OCI-LY3 (cell line): Measurements from ENCODE around the gene CACNA1B.

Source experiments
- H2AFZ ChIP-seq: fragments of 200-600, 300-600 bp; shearing (Covaris generic); 2 replicates; pipeline ENCODE4 v1.6.0; 2014; ENCODE audit warnings: antibody characterized with exemption, low read depth, low read length
- H3K27ac ChIP-seq: fragments of 200-600, 300-600 bp; sonication (generic); 2 replicates; pipeline ENCODE4 v1.5.1; 2014; ENCODE audit warnings: mild to moderate bottlenecking, low read length, moderate library complexity, mixed read lengths
- H3K27me3 ChIP-seq: fragments of 200-600, 300-600 bp; sonication (generic); 2 replicates; pipeline ENCODE4 v1.6.1; 2014; ENCODE audit warnings: low read depth, low read length, mixed read lengths
- H3K36me3 ChIP-seq: fragments of 200-600, 300-600 bp; sonication (generic); replicated peaks from 2 replicates; pipeline ENCODE3; 2014; ENCODE audit warnings: low read depth, low read length, mixed read lengths
- H3K4me1 ChIP-seq: fragments of 300-600, 200-600 bp; sonication (generic); 2 replicates; pipeline ENCODE4 v1.6.1; 2014; ENCODE audit warnings: low read length, mixed read lengths
- H3K4me2 ChIP-seq: fragments of 200-600, 300-600 bp; sonication (generic); 2 replicates; pipeline ENCODE4 v1.6.1; 2014; ENCODE audit warnings: low read length, mixed read lengths
- H3K4me3 ChIP-seq: fragments of 300-600, 200-600 bp; sonication (generic); 2 replicates; pipeline ENCODE4 v1.5.1; 2014; ENCODE audit warnings: antibody characterized with exemption, mild to moderate bottlenecking, low read length, moderate library complexity
- H3K79me2 ChIP-seq: fragments of 300-600, 200-600 bp; shearing (Covaris generic); 2 replicates; pipeline ENCODE4 v1.6.1; 2014; ENCODE audit warnings: mild to moderate bottlenecking, low read length, mixed read lengths
- H3K9ac ChIP-seq: fragments of 300-600, 200-600 bp; shearing (Covaris generic); 2 replicates; pipeline ENCODE4 v1.6.0; 2014; ENCODE audit warnings: mild to moderate bottlenecking, low read length, moderate library complexity
- H3K9me3 ChIP-seq: fragments of 200-600, 300-600 bp; shearing (Covaris generic); 2 replicates; pipeline ENCODE4 v1.6.1; 2014; ENCODE audit warnings: low read length, mixed read lengths; ENCODE audit not compliant: insufficient read depth
- H4K20me1 ChIP-seq: fragments of 200-600, 300-600 bp; sonication (generic); 2 replicates; pipeline ENCODE4 v1.6.1; 2016; ENCODE audit warnings: low read length, mixed read lengths; ENCODE audit not compliant: insufficient read depth
- CTCF ChIP-seq: fragments of 200-600, 300-600 bp; sonication (generic); IDR thresholded peaks from 2 replicates; pipeline ENCODE4 v1.5.1; 2014; ENCODE audit warnings: antibody characterized with exemption, low read length, low read depth
- EZH2phosphoT487 ChIP-seq: fragments of 200-600 bp; shearing (Covaris generic); IDR thresholded peaks from 2 replicates; pipeline ENCODE4 v1.6.1; 2018; ENCODE audit warnings: antibody characterized with exemption, mixed run types, low read depth

CACNA1B gene

DNA sequence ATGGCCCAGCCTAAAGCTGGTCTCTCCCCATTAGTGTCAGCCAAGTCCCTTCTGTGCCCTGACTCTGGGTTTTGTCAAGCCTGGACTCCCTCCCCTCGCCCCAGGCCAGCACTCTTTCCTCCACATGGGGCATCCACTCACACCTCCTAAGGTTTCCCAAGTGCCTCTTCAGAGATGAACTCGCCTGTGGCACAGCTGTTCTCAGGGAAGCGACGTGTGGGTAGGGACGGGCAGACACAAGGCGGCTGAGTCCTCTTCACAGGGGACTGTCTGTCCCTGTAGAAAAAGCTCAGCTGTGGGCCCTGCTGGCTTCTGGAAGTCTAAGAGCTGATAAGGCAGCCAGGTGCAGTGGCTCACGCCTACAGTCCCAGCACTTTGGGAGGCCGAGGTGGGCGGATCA is 78.5 kb downstream of the CACNA1B start:
- Histone ChIP-seq H3K9me3 (no peaks in the 10 kb centered on the region), H4K20me1 (peaks cover 90% of the 10 kb centered on the region), H3K27me3 (no peaks in the 10 kb centered on the region), H3K79me2 (peaks cover 50% of the 10 kb centered on the region), H3K4me2 (no peak overlapping the region), H3K4me3 (no peak overlapping the region), H2AFZ (no peak overlapping the region), H3K4me1 (no peaks in the 10 kb centered on the region), H3K36me3 (peaks cover 52% of the 10 kb centered on the region), H3K27ac (no peak overlapping the region), H3K9ac (no peak overlapping the region)
- TF ChIP-seq CTCF (no peak), EZH2phosphoT487 (no peak)

DNA sequence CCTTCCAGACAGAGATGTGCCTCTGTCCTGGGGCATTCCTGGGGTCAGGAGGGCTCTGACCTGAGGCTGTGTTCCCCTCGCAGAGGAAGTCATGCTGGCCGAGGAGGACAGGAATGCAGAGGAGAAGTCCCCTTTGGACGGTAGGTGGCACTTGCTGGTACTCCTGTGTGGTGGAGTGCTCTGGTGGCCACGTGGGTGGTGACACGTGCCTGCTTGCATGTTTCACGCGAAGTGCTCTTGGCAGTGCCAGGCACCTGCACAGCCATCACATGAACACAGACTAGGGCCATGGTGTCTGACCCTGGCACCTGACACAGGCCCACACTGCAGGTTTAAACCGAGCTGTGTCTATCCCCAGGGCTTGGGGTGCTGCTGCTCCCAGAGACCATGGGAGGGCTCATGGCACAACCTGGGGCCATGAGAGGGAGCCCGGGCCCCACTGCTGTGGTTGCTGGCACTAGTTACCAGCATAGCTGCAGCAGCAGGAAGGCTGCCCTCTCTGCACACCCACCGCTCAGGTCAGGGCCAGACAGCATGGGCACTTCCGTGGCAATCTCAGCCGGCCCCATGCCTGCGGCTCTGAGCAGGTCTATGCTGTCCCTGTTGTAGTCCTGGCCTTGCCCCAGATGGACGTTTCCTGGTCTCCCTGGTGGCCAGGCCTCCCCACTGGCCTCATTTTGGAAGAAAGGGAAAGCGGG is 79.3 kb downstream of the CACNA1B start:
- Histone ChIP-seq H3K4me1 (no peaks in the 10 kb centered on the region), H3K27me3 (no peaks in the 10 kb centered on the region), H2AFZ (no peak overlapping the region), H3K36me3 (peaks cover 49% of the 10 kb centered on the region), H3K27ac (no peak overlapping the region), H3K9ac (no peak overlapping the region), H3K4me2 (no peak overlapping the region), H4K20me1 (peaks cover 89% of the 10 kb centered on the region), H3K79me2 (peaks cover 48% of the 10 kb centered on the region), H3K9me3 (no peaks in the 10 kb centered on the region), H3K4me3 (no peak overlapping the region)
- no peak for TF ChIP-seq EZH2phosphoT487
- no peak for TF ChIP-seq CTCF

DNA sequence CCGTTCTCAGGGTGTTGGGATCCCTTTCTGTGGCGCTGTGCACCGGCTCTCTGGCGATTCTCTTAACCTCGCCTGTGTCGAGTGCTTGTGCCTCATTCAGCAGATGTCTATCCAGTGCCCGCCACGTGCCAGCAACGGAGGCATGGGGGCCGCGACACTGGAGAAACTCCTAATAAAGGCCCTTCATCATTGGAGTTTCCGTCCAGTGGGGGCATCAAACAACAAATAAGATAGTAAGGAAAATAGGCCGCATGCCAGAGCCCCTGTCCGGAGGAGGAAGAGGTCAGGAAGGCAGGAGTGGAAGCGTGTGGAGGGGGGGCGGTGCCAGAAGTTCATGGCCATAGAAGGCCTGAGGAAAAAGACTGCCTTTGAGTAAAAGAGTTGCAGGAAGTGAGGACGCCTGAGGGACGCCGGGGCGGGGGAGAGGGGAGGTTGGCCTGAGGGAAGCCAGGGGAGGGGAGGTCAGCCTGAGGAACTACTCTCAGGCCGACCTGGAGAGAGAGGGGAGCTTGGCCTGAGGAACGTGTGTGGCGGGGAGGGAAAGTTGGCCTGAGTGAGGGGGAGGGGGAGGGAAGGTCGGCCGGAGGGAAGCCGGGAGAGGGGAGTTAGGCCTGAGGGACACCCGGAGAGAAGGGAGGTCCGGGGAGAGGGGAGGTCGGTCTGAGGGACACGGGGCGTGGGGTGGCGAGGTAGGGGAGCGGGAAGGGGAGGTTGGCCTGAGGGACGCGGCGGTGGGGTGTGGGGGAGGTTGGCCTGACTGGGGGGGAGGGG is 82.2 kb downstream of the CACNA1B start:
- Histone ChIP-seq H3K4me1 (no peaks in the 10 kb centered on the region), H2AFZ (no peak overlapping the region), H3K4me3 (no peak overlapping the region), H3K4me2 (no peak overlapping the region), H3K9me3 (no peaks in the 10 kb centered on the region), H3K9ac (no peak overlapping the region), H3K27ac (no peak overlapping the region), H4K20me1 (peaks cover 90% of the 10 kb centered on the region), H3K36me3 (peaks cover 40% of the 10 kb centered on the region), H3K27me3 (no peaks in the 10 kb centered on the region), H3K79me2 (peaks cover 56% of the 10 kb centered on the region)
- TF ChIP-seq EZH2phosphoT487 (no peak), CTCF (no peak)

DNA sequence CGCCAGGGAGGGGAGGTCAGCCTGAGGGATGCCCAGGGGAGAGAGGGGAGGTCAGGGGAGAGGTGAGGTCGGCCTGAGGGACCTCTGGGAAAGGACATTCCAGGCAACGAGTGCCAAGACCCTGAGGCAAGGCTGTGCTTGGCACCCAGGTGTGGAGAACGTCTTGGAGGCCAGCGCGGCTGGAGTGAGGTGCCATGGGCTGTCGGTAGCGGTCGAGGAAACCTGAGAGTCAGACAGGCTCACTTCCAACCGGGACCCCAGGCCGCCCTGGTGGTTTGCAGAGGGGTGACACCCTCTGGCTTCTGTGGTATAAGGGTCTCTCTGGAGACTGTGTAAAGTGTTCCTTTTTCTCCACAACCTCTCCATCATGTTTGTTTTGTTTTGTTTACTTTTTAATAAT is 82.9 kb downstream of the CACNA1B start:
- no peaks in the 10 kb centered on the region for H3K9me3 ChIP-seq
- peaks cover 40% of the 10 kb centered on the region for H3K36me3 ChIP-seq
- TF ChIP-seq EZH2phosphoT487 (no peak), CTCF (no peak)
- H2AFZ ChIP-seq: no peak overlapping the region
- H4K20me1 ChIP-seq: peaks cover 88% of the 10 kb centered on the region
- no peaks in the 10 kb centered on the region for H3K4me1 ChIP-seq
- no peak overlapping the region for H3K4me2 ChIP-seq
- H3K4me3 ChIP-seq: no peak overlapping the region
- H3K27me3 ChIP-seq: no peaks in the 10 kb centered on the region
- H3K9ac ChIP-seq: no peak overlapping the region
- H3K79me2 ChIP-seq: peaks cover 61% of the 10 kb centered on the region
- no peak overlapping the region for H3K27ac ChIP-seq
